HG03571 (cell line): ENCODE measurements around the gene MYO9B.

Source experiments
- ATAC-seq: cut with Tn5 transposase; IDR thresholded peaks from one replicate; pipeline ENCODE4 v1.9.1; 2021; ENCODE audit not compliant: unreplicated experiment

MYO9B gene

GRCh38 chr19:17112271-17112670, 36.7 kb downstream of the MYO9B start:
- no peak for ATAC-seq

- ATAC-seq: no peak
Observed at GRCh38 chr19:17112700-17113099, 37.1 kb downstream of the MYO9B start.

DNA sequence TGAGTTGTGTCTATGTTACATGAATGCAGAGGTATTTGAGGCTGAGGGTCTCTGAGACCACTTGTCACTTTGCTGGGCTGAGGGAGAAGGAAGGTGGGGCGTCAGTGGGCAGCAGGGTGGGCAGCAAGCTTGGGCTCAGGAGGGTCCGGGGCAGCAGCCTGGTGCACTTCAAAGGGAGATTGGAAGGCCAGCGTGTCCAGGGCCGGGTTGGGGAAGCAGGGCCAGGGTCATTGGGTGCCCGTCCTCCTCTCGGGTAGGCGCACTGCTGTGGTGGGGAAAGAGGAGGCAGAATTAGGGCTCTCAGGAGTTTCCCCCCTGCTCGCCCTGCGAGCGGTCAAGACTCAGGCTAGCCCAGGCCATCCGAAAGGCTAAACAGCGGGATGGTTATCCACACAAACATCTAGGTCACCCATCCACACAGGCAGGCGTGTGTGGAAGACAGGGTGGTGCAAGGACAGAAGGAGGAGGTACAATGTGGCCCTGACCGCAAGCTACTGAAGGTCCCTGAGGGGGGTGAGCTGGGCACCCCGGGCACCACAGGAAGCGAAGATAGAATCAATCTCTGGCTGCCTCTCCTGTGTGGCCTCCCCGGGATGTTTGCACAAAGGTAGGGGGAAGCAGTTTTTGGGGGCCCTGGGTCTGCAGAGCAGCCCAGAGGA, 37.7 kb downstream of the MYO9B start:
- ATAC-seq: no peak

DNA sequence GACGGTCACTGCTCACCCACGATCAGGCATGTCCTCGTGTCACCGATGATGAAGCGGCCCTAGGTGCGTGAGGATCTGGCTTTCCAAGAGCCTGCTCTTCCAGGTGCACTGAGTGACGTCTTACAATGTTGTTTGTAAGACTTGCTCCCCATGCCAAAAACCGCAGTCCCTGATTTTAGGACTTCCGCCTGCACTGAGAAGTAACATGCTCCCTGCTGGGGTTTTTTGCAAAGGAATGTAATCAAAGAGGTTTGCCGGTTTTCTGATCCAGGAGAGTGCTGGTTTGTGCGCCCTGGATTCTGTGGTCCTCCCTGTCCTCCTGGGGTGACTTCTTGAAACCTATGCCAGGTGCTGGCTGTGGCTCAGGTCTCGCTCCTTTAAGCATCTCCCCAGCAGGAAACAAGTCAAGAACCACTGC, 38.8 kb downstream of the MYO9B start:
- no peak for ATAC-seq

DNA sequence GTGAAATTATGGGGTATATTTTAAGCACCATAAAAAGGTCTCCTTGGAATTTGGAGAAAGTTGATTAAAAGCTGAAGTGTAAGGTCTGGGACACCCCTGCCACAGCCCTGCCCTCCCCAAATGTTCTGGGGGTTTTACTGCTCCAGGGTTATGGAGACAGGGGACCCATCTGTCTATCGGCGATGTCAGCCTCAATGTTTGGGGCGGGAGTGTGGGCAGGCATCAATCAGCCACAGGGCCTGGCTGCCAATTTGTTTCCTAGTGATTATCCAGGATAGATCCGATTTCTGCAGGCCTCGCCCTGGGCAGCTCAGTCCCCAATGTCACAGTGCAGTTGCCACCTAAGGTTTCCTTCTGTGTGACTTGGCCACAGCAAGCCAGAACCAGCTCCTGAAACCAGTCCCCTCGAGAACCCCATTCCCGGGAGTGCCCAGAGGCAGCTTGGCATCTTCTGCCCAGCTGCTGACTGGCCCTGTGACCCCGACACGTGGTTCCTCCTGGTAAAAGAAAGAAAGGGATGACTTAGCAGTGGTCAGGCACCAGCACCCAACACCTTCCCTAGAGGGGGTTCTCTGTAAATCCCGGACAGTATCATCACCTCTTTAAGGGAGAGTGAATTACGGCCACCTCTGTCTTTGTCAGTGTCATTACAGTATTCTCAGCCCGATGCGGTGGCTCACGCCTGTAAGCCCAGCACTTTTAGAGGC, 41.6 kb downstream of the MYO9B start:
- ATAC-seq: no peak

DNA sequence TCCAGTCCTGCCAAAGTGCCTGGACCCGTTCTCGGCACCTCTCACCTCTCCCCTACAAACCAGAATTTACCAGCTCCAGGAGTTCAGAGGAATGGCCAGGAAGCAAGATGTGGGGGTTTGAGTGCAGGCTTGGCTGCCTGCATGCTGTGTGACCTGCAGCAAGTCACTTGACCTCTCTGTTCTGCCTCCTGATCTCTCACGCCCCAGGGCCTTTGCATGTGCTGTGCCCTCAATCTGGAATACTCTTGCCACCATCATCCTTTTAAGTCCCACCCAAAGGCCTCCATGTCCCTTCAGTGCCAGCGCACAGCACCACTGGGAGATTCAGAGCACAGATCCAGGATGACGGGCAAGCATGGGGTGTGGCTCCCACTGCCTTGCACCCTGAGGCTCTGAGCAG, 43.4 kb downstream of the MYO9B start:
- ATAC-seq: no peak

DNA sequence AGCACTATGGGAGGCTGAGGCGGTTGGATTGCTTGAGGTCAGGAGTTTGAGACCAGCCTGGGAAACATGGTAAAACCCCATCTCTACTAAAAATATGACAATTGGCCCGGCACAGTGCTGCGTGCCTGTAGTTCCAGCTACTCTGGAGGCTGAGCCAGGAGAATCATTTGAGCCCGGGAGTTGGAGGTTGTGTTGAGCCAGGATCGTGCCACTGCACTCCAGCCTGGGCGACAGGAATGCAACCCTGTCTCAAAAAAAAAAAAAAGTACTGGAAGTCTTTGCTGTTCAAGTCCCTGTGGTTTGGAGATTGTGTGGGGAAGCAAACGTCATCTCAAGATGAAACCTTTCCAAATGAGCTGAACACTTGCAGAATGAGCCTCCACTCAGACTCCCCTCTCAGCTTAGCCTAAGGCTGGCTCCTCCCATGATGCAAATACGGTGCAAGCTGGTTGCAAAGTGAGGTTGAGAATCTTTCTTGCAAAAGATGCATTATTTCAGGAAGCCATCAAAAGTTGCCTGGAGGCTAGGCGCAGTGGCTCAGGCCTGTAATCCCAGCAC, 46.2 kb downstream of the MYO9B start:
- ATAC-seq: no peak

GRCh38 chr19:17123041-17123440, 47.5 kb downstream of the MYO9B start:
- ATAC-seq: no peak

GRCh38 chr19:17124025-17124424, 48.4 kb downstream of the MYO9B start:
- no peak for ATAC-seq

DNA sequence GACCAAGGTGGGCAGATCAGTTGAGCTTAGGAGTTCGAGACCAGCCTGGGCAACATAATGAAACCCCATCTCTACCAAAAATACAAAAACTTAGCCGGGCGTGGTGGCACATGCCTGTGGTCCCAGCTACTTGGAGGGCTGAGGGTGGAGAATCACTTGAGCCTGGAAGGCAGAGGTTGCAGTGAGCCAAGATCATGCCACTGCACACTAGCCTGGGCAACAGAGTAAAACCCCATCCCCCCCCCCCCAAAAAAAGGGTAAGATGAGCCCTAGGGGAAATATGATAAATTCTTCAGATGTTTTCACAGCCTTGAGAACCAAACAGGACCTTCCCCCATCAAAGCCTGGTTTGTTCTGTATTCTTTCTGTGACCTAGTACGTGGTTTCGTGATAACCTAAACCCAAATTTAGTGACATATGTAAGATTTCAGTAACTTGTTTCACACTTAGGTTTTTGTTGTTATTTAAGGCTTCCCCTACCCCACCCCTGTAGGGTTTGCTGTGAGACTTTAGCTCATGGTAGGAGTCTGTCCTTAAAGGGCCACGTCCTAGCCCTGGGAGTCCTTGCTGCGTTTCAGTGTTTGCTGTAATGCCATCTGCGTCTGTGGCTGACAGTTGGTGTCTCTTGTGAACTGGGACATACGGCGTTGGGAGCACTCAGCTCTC, 49.6 kb downstream of the MYO9B start:
- ATAC-seq: peak; percentile 46

DNA sequence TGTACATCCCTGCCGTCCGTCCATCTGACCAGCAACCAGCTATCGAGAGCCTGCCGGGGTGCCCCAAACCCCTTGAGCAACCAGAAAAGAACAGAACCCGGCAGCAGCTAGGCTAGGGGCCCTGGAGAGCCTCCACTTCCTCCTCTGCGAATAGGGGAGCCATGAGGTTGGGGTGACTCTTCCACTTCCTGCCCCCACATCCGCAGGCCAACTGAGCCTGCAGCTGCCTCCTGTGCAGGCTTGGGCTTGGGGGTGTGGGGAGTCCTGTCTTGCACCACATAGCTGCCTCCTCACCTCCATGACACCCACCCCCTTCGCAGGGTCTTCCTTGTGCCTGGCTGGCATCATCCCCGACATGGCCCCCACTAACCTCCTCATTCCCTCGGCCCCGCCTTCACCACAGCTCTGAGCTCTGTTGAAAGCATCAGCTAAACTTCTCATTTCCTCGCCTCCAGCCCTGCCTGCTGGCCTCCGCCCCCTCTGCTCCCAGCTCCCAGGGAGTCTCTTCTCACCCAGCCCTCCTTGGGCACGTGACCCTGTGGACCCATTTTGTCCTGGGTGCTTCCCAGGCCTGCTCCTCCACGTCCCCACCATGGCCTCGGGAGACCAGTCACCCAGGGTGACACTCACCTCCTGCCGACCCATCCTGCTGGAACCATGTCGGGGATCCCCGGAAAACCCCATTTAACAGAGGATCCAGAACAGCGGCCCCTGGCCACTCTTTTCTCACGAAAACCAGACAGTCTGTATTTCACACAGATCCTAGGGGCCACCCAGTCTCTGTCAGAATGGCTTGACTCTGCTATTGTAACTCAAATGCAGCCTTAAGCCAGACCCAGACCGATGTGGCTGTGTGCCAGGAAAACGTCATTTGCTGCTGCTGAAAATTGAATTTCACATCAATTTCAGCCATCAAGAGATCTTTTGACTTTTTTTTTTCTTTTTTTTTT, 50.4 kb downstream of the MYO9B start:
- peak; percentile 48 for ATAC-seq

DNA sequence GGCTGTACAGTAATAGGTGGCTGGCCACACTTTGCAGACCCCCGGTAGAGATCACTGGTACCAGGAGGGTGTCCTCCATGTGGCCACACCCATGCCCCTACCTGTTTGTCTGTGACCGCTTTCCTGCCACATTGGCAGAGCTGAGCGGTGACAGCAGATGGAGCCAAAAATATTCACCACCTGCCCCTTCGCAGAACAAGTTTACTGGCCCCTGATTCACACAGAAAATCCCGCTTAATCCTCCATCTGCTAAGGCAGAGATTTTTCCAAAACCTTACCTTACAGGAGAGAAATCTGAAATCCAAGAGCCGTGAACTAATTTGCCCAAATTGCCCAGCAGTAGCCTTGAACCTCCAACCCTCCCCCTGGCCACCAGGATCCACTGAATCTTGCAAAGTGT, 52.1 kb downstream of the MYO9B start:
- no peak for ATAC-seq

- ATAC-seq: no peak
Observed at GRCh38 chr19:17128403-17128802, 52.8 kb downstream of the MYO9B start.

- ATAC-seq: no peak
Observed at GRCh38 chr19:17128820-17129219, 53.2 kb downstream of the MYO9B start.

DNA sequence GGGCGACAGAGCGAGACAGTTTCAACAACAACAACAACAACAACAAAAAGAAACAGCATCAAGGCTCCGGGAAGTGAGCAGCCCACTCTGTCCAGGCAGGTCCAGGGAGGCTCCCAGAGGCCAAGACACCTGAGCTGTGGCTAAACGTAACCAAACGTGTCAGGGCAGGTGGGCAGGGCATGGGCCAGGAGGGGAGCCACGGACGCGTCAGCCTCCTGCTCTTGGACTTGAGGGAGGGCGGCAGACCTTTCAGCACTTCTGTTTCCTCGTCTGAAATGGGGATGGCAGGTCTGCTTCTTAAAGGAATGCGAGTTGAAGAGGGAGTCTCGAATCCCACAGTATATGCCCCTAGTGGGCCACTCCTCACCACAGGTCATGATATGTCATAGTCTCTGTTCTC, 53.8 kb downstream of the MYO9B start:
- ATAC-seq: no peak

DNA sequence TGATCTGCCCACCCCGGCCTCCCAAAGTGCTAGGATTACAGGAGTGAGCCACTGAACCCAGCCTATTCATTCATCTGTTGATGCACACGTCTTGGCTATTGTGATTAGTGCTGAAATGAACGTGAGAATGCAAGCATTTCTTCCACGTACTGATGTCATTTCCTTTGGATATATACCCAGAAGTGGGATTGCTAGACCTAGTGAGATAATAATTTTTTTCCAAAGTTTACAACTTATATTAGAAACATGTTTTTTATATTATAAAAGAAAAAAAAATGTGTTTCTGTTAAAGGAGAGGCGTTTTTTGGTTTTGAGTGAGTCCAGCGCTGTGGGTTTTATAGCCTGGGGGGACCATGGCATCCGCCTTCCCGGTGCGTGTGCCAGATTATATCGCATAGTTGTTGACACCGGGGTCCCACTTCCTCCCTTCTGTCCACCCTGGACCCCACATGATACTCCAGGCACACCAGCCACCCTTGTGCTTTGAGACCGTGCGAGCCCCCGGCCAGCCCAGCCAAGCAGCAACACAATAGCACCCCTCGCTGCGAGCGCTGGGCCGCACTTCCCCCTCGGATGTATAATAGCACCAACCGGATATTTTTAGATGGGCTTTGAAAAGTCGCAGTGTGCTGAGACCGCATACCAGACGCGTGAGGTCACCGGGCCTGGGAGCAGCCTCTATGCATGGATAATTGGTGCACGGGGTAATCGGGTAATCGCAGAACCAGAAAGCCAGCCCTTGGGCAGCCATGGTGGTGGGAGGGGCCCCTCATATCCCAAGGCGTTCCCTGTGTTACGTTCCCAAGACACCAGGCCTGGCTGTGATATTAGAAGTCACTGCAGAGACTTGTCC, 59.6 kb downstream of the MYO9B start:
- peak; percentile 52 for ATAC-seq

- no peak for ATAC-seq
Observed at GRCh38 chr19:17136021-17136420, 60.4 kb downstream of the MYO9B start.

DNA sequence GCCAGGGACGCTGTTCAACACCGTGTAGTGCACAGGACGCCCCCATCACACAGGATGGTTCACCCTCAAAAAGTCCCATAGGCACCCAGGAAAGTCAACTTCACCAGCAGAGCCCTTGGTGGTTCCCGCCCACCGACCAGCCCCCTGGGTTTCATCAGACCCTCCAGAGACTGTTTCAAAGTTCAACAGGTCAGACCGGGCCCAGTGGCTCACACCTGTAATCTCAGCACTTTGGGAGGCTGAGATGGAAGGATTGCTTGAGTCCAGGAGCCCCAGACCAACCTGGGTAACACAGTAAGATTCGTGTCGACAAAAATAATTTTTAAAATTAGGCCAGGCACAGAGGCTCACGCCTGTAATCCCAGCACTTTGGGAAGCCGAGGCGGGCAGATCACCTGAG, 61.0 kb downstream of the MYO9B start:
- ATAC-seq: no peak

DNA sequence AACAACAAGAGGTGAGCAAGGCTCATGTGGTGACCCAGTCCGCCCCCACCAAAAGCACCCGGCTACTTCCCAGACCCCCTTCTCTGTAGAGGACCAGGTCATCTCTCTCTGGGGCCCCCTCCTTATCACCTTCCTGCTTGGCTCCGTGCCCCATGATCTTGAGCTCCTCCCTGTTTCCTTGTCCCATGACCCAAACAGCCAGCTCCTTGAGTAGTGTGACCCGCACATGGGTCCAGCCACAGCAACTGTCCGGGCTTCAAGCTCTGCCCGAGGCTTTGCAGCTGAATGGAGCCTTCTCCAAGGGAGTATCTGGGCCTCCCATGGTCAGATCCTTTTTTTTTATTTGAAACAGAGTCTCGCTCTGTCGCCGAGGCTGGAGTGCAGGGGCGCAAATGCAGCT, 61.8 kb downstream of the MYO9B start:
- no peak for ATAC-seq
